Loucy (cell line): ENCODE measurements around the gene CCDC28B.

Source experiments
- EZH2phosphoT487 ChIP-seq: fragments of 200-600 bp; IDR thresholded peaks from 2 replicates; pipeline ENCODE4 v1.6.1; 2018; ENCODE audit warnings: antibody characterized with exemption, mild to moderate bottlenecking, moderate library complexity, borderline replicate concordance
- TF ChIP-seq, protein P1 (sequence below): fragments of 200-600 bp; sonication (generic); conservative IDR thresholded peaks from 2 replicates; pipeline ENCODE4 v1.5.1; 2014; ENCODE audit warnings: mild to moderate bottlenecking, antibody characterized with exemption, low read length

DNA sequence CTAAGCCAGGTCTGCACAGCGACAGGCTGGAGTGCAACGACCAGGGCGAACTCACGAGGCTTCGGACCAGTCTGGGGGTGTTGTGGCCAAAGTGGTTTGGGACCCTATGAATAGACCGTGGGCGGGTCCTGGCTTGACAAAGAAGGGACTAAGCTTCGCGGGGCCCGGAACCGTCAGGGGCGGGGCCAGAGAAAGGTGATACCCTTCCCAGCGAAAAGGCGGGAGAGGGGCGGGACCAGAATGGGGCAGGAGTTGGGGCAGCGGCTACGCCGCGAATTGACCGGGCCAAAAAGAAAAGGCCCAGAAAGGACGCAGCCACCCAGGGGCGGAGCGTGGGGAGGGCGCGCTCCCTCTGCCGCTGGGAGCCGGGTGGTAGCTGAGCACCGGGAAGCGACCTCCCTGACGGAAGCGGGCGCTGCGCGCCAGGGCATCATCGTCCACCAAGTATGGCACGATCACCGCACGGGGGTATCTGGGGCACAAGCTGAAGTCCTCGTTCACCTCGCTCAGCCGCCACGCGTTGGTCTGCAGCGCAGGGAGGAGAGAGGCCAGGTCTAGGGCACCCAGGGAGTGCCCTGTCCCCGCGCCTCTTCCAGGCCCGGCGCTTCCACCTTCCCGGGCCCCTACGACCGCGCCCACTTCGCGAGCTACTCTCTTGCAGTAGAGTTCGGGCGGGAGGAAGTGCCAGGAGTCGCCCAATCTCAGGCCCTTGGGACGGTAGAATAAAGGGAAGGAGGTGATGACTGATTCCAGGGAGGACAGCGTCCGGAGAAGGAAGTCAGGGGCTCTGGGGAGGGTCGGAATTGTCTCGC lies 40.0 kb downstream of the CCDC28B start:
- TF ChIP-seq, protein P1, sequence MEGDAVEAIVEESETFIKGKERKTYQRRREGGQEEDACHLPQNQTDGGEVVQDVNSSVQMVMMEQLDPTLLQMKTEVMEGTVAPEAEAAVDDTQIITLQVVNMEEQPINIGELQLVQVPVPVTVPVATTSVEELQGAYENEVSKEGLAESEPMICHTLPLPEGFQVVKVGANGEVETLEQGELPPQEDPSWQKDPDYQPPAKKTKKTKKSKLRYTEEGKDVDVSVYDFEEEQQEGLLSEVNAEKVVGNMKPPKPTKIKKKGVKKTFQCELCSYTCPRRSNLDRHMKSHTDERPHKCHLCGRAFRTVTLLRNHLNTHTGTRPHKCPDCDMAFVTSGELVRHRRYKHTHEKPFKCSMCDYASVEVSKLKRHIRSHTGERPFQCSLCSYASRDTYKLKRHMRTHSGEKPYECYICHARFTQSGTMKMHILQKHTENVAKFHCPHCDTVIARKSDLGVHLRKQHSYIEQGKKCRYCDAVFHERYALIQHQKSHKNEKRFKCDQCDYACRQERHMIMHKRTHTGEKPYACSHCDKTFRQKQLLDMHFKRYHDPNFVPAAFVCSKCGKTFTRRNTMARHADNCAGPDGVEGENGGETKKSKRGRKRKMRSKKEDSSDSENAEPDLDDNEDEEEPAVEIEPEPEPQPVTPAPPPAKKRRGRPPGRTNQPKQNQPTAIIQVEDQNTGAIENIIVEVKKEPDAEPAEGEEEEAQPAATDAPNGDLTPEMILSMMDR, result peak; percentile 21; the same call in 1 of the 2 replicates
- TF ChIP-seq EZH2phosphoT487, result no peak
